CD14-positive monocyte (primary cell): ENCODE results near the gene DHRS2. TPM values are rescaled to one million over a fixed set of nuclear protein-coding genes. Genes with fewer than 3 reads are reported as not detected.

Experiments used
- DNase-seq, 3 donors: peaks; one replicate each; pipeline ENCODE4 v3.0.0-alpha.2; 2011 to 2022
- H2AFZ ChIP-seq: 2 replicates; pipeline ENCODE4 v1.6.0; 2012; ENCODE audit warnings: mild to moderate bottlenecking, low read depth, low read length, inconsistent platforms; ENCODE audit not compliant: insufficient read depth, poor library complexity, severe bottlenecking
- H3K27ac ChIP-seq, 2 donors: 1 replicate in 1 of 2; 2 replicates in 1 of 2; pipeline ENCODE4 v1.5.1; 2012 to 2013; ENCODE audit warnings: low read length in 2 of 2, control low read depth in 1 of 2, inconsistent platforms in 1 of 2, low read depth in 1 of 2, mild to moderate bottlenecking in 1 of 2
- H3K27me3 ChIP-seq, 2 donors: one replicate each; pipeline versions ENCODE4 v1.6.0 to v1.6.1; 2011 to 2013; ENCODE audit warnings: low read length in 2 of 2; ENCODE audit not compliant: control insufficient read depth in 2 of 2, insufficient read depth in 2 of 2
- H3K36me3 ChIP-seq, 2 donors: replicated peaks in 1 of 2; 1 replicate in 1 of 2; 2 replicates in 1 of 2; pipeline versions ENCODE4 v1.5.1 to v1.6.1; 2012 to 2013; ENCODE audit warnings: low read length in 2 of 2, control low read depth in 1 of 2, inconsistent platforms in 1 of 2, mild to moderate bottlenecking in 1 of 2; ENCODE audit not compliant: insufficient read depth in 2 of 2, control insufficient read depth in 1 of 2
- H3K4me1 ChIP-seq, 2 donors: 1 replicate in 1 of 2; 2 replicates in 1 of 2; pipeline versions ENCODE4 v1.5.1 to v1.6.1; 2012 to 2013; ENCODE audit warnings: low read length in 2 of 2, control low read depth in 1 of 2, inconsistent platforms in 1 of 2, mild to moderate bottlenecking in 1 of 2, moderate library complexity in 1 of 2; ENCODE audit not compliant: insufficient read depth in 2 of 2, control insufficient read depth in 1 of 2
- H3K4me2 ChIP-seq: replicated peaks from 2 replicates; pipeline ENCODE3; 2012; ENCODE audit warnings: low read length, moderate library complexity, mild to moderate bottlenecking; ENCODE audit not compliant: poor library complexity, severe bottlenecking; ENCODE audit errors: extremely low read depth
- H3K4me3 ChIP-seq, 3 experiments: fragments of 200-600 bp in 1 of 3; sonication (generic) in 1 of 3; replicated peaks in 1 of 3; 1 replicate in 2 of 3; 2 replicates in 1 of 3; pipeline ENCODE4 v1.5.1; 2011 to 2013; ENCODE audit warnings: low read length in 3 of 3, mild to moderate bottlenecking in 3 of 3, control low read depth in 2 of 3, low read depth in 2 of 3, inconsistent platforms in 1 of 3, moderate library complexity in 1 of 3
- H3K79me2 ChIP-seq: 2 replicates; pipeline ENCODE4 v1.6.0; 2012; ENCODE audit warnings: mild to moderate bottlenecking, control low read depth, inconsistent platforms, low read length, moderate library complexity; ENCODE audit not compliant: insufficient read depth
- H3K9ac ChIP-seq: 2 replicates; pipeline ENCODE4 v1.6.0; 2017; ENCODE audit warnings: low read length, mild to moderate bottlenecking; ENCODE audit not compliant: insufficient read depth, poor library complexity, severe bottlenecking
- H3K9me3 ChIP-seq, 2 donors: replicated peaks in 1 of 2; 1 replicate in 1 of 2; 2 replicates in 1 of 2; pipeline versions ENCODE4 v1.5.1 to v1.6.1; 2012 to 2013; ENCODE audit warnings: low read length in 2 of 2, control low read depth in 1 of 2; ENCODE audit not compliant: control insufficient read depth in 1 of 2, insufficient read depth in 1 of 2
- H4K20me1 ChIP-seq: 2 replicates; pipeline ENCODE4 v1.6.0; 2012; ENCODE audit warnings: mild to moderate bottlenecking, low read length, control low read depth, moderate library complexity; ENCODE audit not compliant: insufficient read depth
- H3K27ac Mint-ChIP-seq, 7 donors: one replicate each; pipeline ENCODE4 v1.8.0; 2020; ENCODE audit warnings: mild to moderate bottlenecking in 7 of 7, mixed read lengths in 7 of 7, moderate library complexity in 6 of 7, inconsistent platforms in 2 of 7
- H3K27me3 Mint-ChIP-seq, 3 donors: one replicate each; pipeline ENCODE4 v1.8.0; 2021 to 2022; ENCODE audit warnings: low read depth in 3 of 3, mild to moderate bottlenecking in 3 of 3, mixed read lengths in 3 of 3, moderate library complexity in 3 of 3, inconsistent platforms in 1 of 3
- H3K36me3 Mint-ChIP-seq, 2 donors: one replicate each; pipeline ENCODE4 v1.8.0; 2020; ENCODE audit warnings: mixed read lengths in 2 of 2, inconsistent platforms in 1 of 2, mild to moderate bottlenecking in 1 of 2
- H3K4me1 Mint-ChIP-seq: one replicate; pipeline ENCODE4 v1.8.0; 2020; ENCODE audit warnings: mild to moderate bottlenecking, mixed read lengths
- H3K4me3 Mint-ChIP-seq, 2 donors: one replicate each; pipeline ENCODE4 v1.8.0; 2020; ENCODE audit warnings: mild to moderate bottlenecking in 2 of 2, mixed read lengths in 2 of 2, moderate library complexity in 1 of 2
- H3K9me3 Mint-ChIP-seq, 7 donors: one replicate each; pipeline ENCODE4 v1.8.0; 2020 to 2022; ENCODE audit warnings: mixed read lengths in 7 of 7, mild to moderate bottlenecking in 6 of 7, moderate library complexity in 6 of 7, inconsistent platforms in 2 of 7
- CTCF ChIP-seq: fragments of 200-600 bp; IDR thresholded peaks from one replicate; pipeline ENCODE4 v1.8.0; 2022; ENCODE audit warnings: antibody characterized with exemption, mild to moderate bottlenecking
- WGBS: methylation state at CpG from one replicate; pipeline ENCODE4 v1.1.5; 2013; ENCODE audit warnings: missing lambda C conversion rate; ENCODE audit not compliant: insufficient coverage; 5-methylcytosine and 5-hydroxymethylcytosine counted together
- intact Hi-C, 2 donors: fragments of 100-400 bp; cut with micrococcal nuclease; formaldehyde crosslinking; loops; one replicate each; pipeline versions ENCODE4 v1.15.0 to v1.15.1; 2023
- polyA plus RNA-seq, 3 donors: library from polyadenylated mRNA; depleted of rRNA in 1 of 3; unstranded in 2 of 3; stranded (reverse) in 1 of 3; fragments of 300-500 nt in 2 of 3; fragments of >200 nt in 1 of 3; fragmentation: Illumina TruSeq in 2 of 3; gene quantifications; 1 replicate in 2 of 3; 2 replicates in 1 of 3; pipeline ENCODE4 v1.2.3, GENCODE V29; 2012 to 2021

DHRS2 gene
- polyA plus RNA-seq, 3 donors, result not detected

GRCh38 chr14:23645812-23646647 is 9.9 kb downstream of the DHRS2 start:
- Histone ChIP-seq H3K9ac (no peak overlapping the region), H3K4me3 (no peak overlapping the region), H3K27ac (no peak overlapping the region), H3K4me1 (peaks cover 3 to 4% of the 10 kb centered on the region in 2 donors), H3K79me2 (no peaks in the 10 kb centered on the region), H3K4me2 (no peak overlapping the region), H2AFZ (no peak overlapping the region), H3K36me3 (no peaks in the 10 kb centered on the region), H3K27me3 (no peaks in the 10 kb centered on the region), H4K20me1 (no peaks in the 10 kb centered on the region), H3K9me3 (no peaks in the 10 kb centered on the region)
- DNase-seq, result no peak
- 83% methylated on average over 1 of the region's 9 CpGs for WGBS
- TF ChIP-seq CTCF, result no peak
- H3K36me3 Mint-ChIP-seq, result no peaks in the 10 kb centered on the region
- intact Hi-C loops, result no loop called here
- H3K4me1 Mint-ChIP-seq, result no peaks in the 10 kb centered on the region
- peaks cover 0 to 4% (median 1%) of the 10 kb centered on the region in 3 donors for H3K27me3 Mint-ChIP-seq
- no peak overlapping the region for H3K27ac Mint-ChIP-seq
- H3K4me3 Mint-ChIP-seq, result no peak overlapping the region
- H3K9me3 Mint-ChIP-seq, result peaks cover 0 to 2% (median 0%) of the 10 kb centered on the region in 7 donors

GRCh38 chr14:23646648-23647549 is 10.7 kb downstream of the DHRS2 start:
- Histone ChIP-seq H3K9ac (no peak overlapping the region), H3K4me2 (no peak overlapping the region), H3K4me3 (no peak overlapping the region), H3K4me1 (peaks cover under 1 to 1% of the 10 kb centered on the region in 2 donors), H3K36me3 (no peaks in the 10 kb centered on the region), H3K27me3 (no peaks in the 10 kb centered on the region), H3K79me2 (no peaks in the 10 kb centered on the region), H3K9me3 (no peaks in the 10 kb centered on the region), H4K20me1 (no peaks in the 10 kb centered on the region), H2AFZ (no peak overlapping the region), H3K27ac (no peak overlapping the region)
- WGBS, result 91% methylated on average over 3 of the region's 6 CpGs
- TF ChIP-seq CTCF, result no peak
- Mint-ChIP-seq H3K4me1 (no peaks in the 10 kb centered on the region), H3K27ac (no peak overlapping the region), H3K27me3 (peaks cover 0 to 4% (median 1%) of the 10 kb centered on the region in 3 donors), H3K4me3 (no peak overlapping the region), H3K9me3 (peaks cover 0 to 2% (median 0%) of the 10 kb centered on the region in 7 donors), H3K36me3 (no peaks in the 10 kb centered on the region)
- DNase-seq, result peak in 1 of 3 donors; percentile 23
- intact Hi-C loops, result no loop called here
